ENCODE measurements around the gene ISLR.
"Not testable (repeated sequence)": the region's sequence is repeated elsewhere in the genome, so short reads cannot be mapped to it uniquely, and the experiment has no call there.

ISLR gene

DNA sequence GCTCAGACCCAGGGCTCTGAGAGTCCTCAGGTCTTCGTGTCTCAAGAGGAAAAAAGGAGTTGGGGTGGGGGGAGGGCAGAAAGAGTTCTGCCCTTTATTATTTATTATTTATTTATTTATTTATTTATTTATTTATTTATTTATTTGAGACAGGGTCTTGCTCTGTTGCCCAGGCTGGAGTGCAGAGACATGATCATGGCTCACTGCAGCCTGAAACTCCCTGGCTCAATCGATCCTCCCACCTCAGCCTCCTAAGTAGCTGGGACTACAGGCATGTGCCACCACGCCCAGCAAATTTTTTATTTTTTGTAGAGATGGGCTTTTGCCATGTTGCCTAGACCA, 11.3 kb upstream of the ISLR start:
- not testable (repeated sequence) for H3K4ac ChIP-seq (ENCODE audit: low read depth in 1 of 2, low read length in 2 of 2); H2BK12ac ChIP-seq (ENCODE audit: low read length in 2 of 2); H2BK15ac ChIP-seq (ENCODE audit: low read depth, poor library complexity, severe bottlenecking); H4K8ac ChIP-seq (ENCODE audit: low read length); H2BK120ac ChIP-seq (ENCODE audit: low read depth, low read length); H3K14ac ChIP-seq (ENCODE audit: low read length in 2 of 2); H3K4me1 ChIP-seq (ENCODE audit: control insufficient read depth, insufficient read depth, low read depth, low read length); H4K91ac ChIP-seq (ENCODE audit: low read length); H3K27ac ChIP-seq (ENCODE audit: low read length, poor library complexity, severe bottlenecking); H2BK5ac ChIP-seq (ENCODE audit: low read depth, low read length, poor library complexity, severe bottlenecking); H3K9ac ChIP-seq (ENCODE audit: low read length); H3K9me3 ChIP-seq (ENCODE audit: control insufficient read depth, low read length); H3K18ac ChIP-seq (ENCODE audit: low read depth in 1 of 2, low read length in 2 of 2); H3K23ac ChIP-seq (ENCODE audit: low read length in 2 of 2); H3K36me3 ChIP-seq (ENCODE audit: control insufficient read depth in 1 of 2, insufficient read depth in 2 of 2, low read depth in 1 of 2, low read length in 2 of 2); H2AFZ ChIP-seq (ENCODE audit: low read depth, low read length); H2AK5ac ChIP-seq (ENCODE audit: low read length, severe bottlenecking); H3K79me1 ChIP-seq (replicated peaks; ENCODE audit: low read length, poor library complexity, severe bottlenecking); H3K4me3 ChIP-seq (ENCODE audit: insufficient read depth in 1 of 2, low read depth in 1 of 2, low read length in 2 of 2); DNase-seq; H3K4me2 ChIP-seq (ENCODE audit: low read length, poor library complexity, severe bottlenecking)
- WGBS: 94% methylated on average over 2 of the region's 3 CpGs
- H3K27me3 ChIP-seq (ENCODE audit: control insufficient read depth in 1 of 2, insufficient read depth in 1 of 2, low read length in 2 of 2): peaks cover 16 to 24% of the 10 kb centered on the region in 2 experiments

DNA sequence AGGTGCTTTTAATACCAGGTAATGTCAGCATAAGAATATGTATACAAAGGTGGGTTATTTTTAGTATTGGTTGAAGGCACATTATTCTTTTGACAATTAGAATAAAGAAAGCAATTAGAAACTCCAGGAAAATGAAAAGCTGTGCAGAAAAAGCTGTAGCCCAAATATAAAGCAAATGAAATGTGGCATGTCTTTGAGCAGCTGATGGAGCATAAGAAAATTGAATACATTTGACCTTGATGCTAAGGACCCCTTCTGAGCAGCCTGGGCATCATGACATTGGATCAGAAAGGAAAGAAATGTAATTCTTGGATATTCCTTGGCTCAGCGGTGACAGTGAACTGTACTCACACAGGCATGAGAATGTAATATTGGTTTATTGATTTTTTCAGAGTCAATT, 8.0 kb upstream of the ISLR start:
- Histone ChIP-seq H3K27me3 (ENCODE audit: control insufficient read depth in 1 of 2, insufficient read depth in 1 of 2, low read length in 2 of 2) (peaks cover 14 to 22% of the 10 kb centered on the region in 2 experiments), H3K18ac (ENCODE audit: low read depth in 1 of 2, low read length in 2 of 2) (no peak overlapping the region), H2AK5ac (ENCODE audit: low read length, severe bottlenecking) (no peak overlapping the region), H3K36me3 (ENCODE audit: control insufficient read depth in 1 of 2, insufficient read depth in 2 of 2, low read depth in 1 of 2, low read length in 2 of 2) (no peaks in the 10 kb centered on the region), H3K4me2 (ENCODE audit: low read length, poor library complexity, severe bottlenecking) (no peak overlapping the region), H3K79me1 (replicated peaks; ENCODE audit: low read length, poor library complexity, severe bottlenecking) (no peaks in the 10 kb centered on the region), H3K14ac (ENCODE audit: low read length in 2 of 2) (no peak overlapping the region), H4K8ac (ENCODE audit: low read length) (no peak overlapping the region), H3K23ac (ENCODE audit: low read length in 2 of 2) (no peak overlapping the region), H3K27ac (ENCODE audit: low read length, poor library complexity, severe bottlenecking) (no peak overlapping the region), H2BK120ac (ENCODE audit: low read depth, low read length) (no peak overlapping the region), H3K9ac (ENCODE audit: low read length) (no peak overlapping the region), H2BK5ac (ENCODE audit: low read depth, low read length, poor library complexity, severe bottlenecking) (no peak overlapping the region), H4K91ac (ENCODE audit: low read length) (no peak overlapping the region), H2BK12ac (ENCODE audit: low read length in 2 of 2) (no peak overlapping the region), H3K4ac (ENCODE audit: low read depth in 1 of 2, low read length in 2 of 2) (no peak overlapping the region), H3K4me1 (ENCODE audit: control insufficient read depth, insufficient read depth, low read depth, low read length) (peaks cover 4% of the 10 kb centered on the region), H2BK15ac (ENCODE audit: low read depth, poor library complexity, severe bottlenecking) (no peak overlapping the region), H2AFZ (ENCODE audit: low read depth, low read length) (no peak overlapping the region), H3K9me3 (ENCODE audit: control insufficient read depth, low read length) (no peaks in the 10 kb centered on the region), H3K4me3 (ENCODE audit: insufficient read depth in 1 of 2, low read depth in 1 of 2, low read length in 2 of 2) (no peak overlapping the region)
- DNase-seq: no peak
- 92% methylated on average over 1 of the region's 1 CpG for WGBS

DNA sequence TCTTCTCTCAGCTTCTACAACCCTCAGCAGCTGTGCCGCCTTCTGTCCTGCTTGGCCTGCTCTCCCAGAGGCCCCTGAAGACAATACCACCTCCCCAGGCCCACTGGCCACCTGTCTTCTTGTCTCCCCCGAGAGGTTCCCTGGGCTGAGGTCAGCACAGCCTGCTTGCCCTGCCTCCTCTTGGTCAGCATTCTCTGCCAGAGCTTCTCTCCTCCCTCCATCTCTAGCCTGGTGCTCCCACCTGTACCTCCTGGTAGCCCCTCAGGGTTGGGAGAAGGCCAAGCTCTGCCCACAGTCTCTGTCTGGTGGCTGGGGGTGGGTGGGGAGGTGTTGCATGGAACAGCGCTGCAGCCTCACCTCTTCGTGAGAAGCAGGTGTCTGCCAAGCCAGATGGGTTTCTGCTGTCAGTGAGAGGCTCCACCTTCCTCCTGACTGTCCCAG, 5.6 kb upstream of the ISLR start:
- no peaks in the 10 kb centered on the region for H3K79me1 ChIP-seq (replicated peaks; ENCODE audit: low read length, poor library complexity, severe bottlenecking)
- peaks cover 11 to 20% of the 10 kb centered on the region in 2 experiments for H3K27me3 ChIP-seq (ENCODE audit: control insufficient read depth in 1 of 2, insufficient read depth in 1 of 2, low read length in 2 of 2)
- no peak overlapping the region for H3K14ac ChIP-seq (ENCODE audit: low read length in 2 of 2)
- no peak overlapping the region for H2AK5ac ChIP-seq (ENCODE audit: low read length, severe bottlenecking)
- H2BK12ac ChIP-seq (ENCODE audit: low read length in 2 of 2): no peak overlapping the region
- H3K23ac ChIP-seq (ENCODE audit: low read length in 2 of 2): no peak overlapping the region
- no peak overlapping the region for H3K4me3 ChIP-seq (ENCODE audit: insufficient read depth in 1 of 2, low read depth in 1 of 2, low read length in 2 of 2)
- H2BK15ac ChIP-seq (ENCODE audit: low read depth, poor library complexity, severe bottlenecking): no peak overlapping the region
- WGBS: 86% methylated on average over 4 of the region's 4 CpGs
- H4K91ac ChIP-seq (ENCODE audit: low read length): no peak overlapping the region
- H3K36me3 ChIP-seq (ENCODE audit: control insufficient read depth in 1 of 2, insufficient read depth in 2 of 2, low read depth in 1 of 2, low read length in 2 of 2): no peaks in the 10 kb centered on the region
- H2BK5ac ChIP-seq (ENCODE audit: low read depth, low read length, poor library complexity, severe bottlenecking): no peak overlapping the region
- H3K9me3 ChIP-seq (ENCODE audit: control insufficient read depth, low read length): no peaks in the 10 kb centered on the region
- H2BK120ac ChIP-seq (ENCODE audit: low read depth, low read length): no peak overlapping the region
- no peak overlapping the region for H3K4ac ChIP-seq (ENCODE audit: low read depth in 1 of 2, low read length in 2 of 2)
- H3K18ac ChIP-seq (ENCODE audit: low read depth in 1 of 2, low read length in 2 of 2): no peak overlapping the region
- no peak overlapping the region for H3K4me2 ChIP-seq (ENCODE audit: low read length, poor library complexity, severe bottlenecking)
- DNase-seq: no peak
- H4K8ac ChIP-seq (ENCODE audit: low read length): no peak overlapping the region
- H3K27ac ChIP-seq (ENCODE audit: low read length, poor library complexity, severe bottlenecking): no peak overlapping the region
- H3K4me1 ChIP-seq (ENCODE audit: control insufficient read depth, insufficient read depth, low read depth, low read length): peaks cover 11% of the 10 kb centered on the region
- no peak overlapping the region for H3K9ac ChIP-seq (ENCODE audit: low read length)
- H2AFZ ChIP-seq (ENCODE audit: low read depth, low read length): no peak overlapping the region

DNA sequence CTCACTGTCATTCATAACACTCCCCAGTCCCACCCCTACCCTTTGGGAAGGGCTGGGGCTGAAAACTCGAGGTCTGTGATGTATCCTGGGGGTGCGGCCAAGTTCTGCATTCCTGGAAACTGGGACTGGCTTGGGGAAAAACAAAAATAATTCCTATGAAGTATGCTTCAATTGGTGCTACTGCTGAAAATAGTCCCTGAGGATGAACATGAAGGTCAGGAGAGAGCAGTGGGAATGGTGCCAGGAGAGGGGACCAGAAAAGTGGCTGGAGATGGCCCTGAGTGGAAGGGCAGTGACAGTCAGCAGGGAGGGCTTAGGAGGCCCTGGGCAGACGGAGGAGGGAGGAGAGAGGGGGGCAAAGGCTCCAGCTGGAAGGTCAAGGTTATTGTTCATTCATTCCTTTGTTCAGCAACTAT, 4.8 kb upstream of the ISLR start:
- Histone ChIP-seq H3K9me3 (ENCODE audit: control insufficient read depth, low read length) (no peaks in the 10 kb centered on the region), H3K79me1 (replicated peaks; ENCODE audit: low read length, poor library complexity, severe bottlenecking) (no peaks in the 10 kb centered on the region), H3K18ac (ENCODE audit: low read depth in 1 of 2, low read length in 2 of 2) (no peak overlapping the region), H3K4ac (ENCODE audit: low read depth in 1 of 2, low read length in 2 of 2) (no peak overlapping the region), H2BK5ac (ENCODE audit: low read depth, low read length, poor library complexity, severe bottlenecking) (no peak overlapping the region), H4K91ac (ENCODE audit: low read length) (no peak overlapping the region), H3K23ac (ENCODE audit: low read length in 2 of 2) (no peak overlapping the region), H2BK12ac (ENCODE audit: low read length in 2 of 2) (no peak overlapping the region), H3K4me3 (ENCODE audit: insufficient read depth in 1 of 2, low read depth in 1 of 2, low read length in 2 of 2) (no peak overlapping the region), H3K27ac (ENCODE audit: low read length, poor library complexity, severe bottlenecking) (no peak overlapping the region), H3K27me3 (ENCODE audit: control insufficient read depth in 1 of 2, insufficient read depth in 1 of 2, low read length in 2 of 2) (peaks cover 9 to 12% of the 10 kb centered on the region in 2 experiments), H3K36me3 (ENCODE audit: control insufficient read depth in 1 of 2, insufficient read depth in 2 of 2, low read depth in 1 of 2, low read length in 2 of 2) (no peaks in the 10 kb centered on the region), H3K4me1 (ENCODE audit: control insufficient read depth, insufficient read depth, low read depth, low read length) (peaks cover 16% of the 10 kb centered on the region), H2BK120ac (ENCODE audit: low read depth, low read length) (no peak overlapping the region), H2BK15ac (ENCODE audit: low read depth, poor library complexity, severe bottlenecking) (no peak overlapping the region), H2AK5ac (ENCODE audit: low read length, severe bottlenecking) (no peak overlapping the region), H2AFZ (ENCODE audit: low read depth, low read length) (no peak overlapping the region), H3K9ac (ENCODE audit: low read length) (no peak overlapping the region), H3K14ac (ENCODE audit: low read length in 2 of 2) (no peak overlapping the region), H3K4me2 (ENCODE audit: low read length, poor library complexity, severe bottlenecking) (no peak overlapping the region), H4K8ac (ENCODE audit: low read length) (no peak overlapping the region)
- WGBS: 61% methylated on average over 2 of the region's 3 CpGs
- DNase-seq: no peak
